Breast epithelium (tissue), 4 donors: ENCODE measurements around the gene UBE2H. TPM values are rescaled to one million over a fixed set of nuclear protein-coding genes. Genes with fewer than 3 reads are reported as not detected.

ENCODE experiments used
- DNase-seq, 2 donors: peaks; one replicate each; pipeline ENCODE4 v3.0.0-alpha.2; 2019; ENCODE audit warnings: low spot score in 2 of 2
- H3K27ac ChIP-seq, 2 donors: fragments of 200-600 bp; sonication (generic) in 1 of 2; one replicate each; pipeline ENCODE4 v1.5.1; 2016 to 2019; ENCODE audit warnings: mild to moderate bottlenecking in 1 of 2
- H3K27me3 ChIP-seq, 2 donors: fragments of 200-600 bp; sonication (generic) in 1 of 2; one replicate each; pipeline versions ENCODE4 v1.5.1 to v1.6.0; 2017 to 2019; ENCODE audit warnings: control low read depth in 1 of 2, mild to moderate bottlenecking in 1 of 2
- H3K36me3 ChIP-seq: fragments of 200-600 bp; one replicate; pipeline ENCODE4 v1.5.1; 2019
- H3K4me1 ChIP-seq, 2 donors: fragments of 200-600 bp; sonication (generic); one replicate each; pipeline ENCODE4 v1.5.1; 2016 to 2019; ENCODE audit warnings: control low read depth in 1 of 2
- H3K4me3 ChIP-seq, 3 donors: fragments of 200-600 bp; sonication (generic); 1 replicate in 2 of 3; 2 replicates in 1 of 3; pipeline ENCODE4 v1.5.1; 2016 to 2019; ENCODE audit warnings: mild to moderate bottlenecking in 3 of 3, moderate library complexity in 2 of 3
- H3K9me3 ChIP-seq, 2 donors: fragments of 200-600 bp; sonication (generic) in 1 of 2; one replicate each; pipeline ENCODE4 v1.5.1; 2016 to 2019; ENCODE audit warnings: control low read depth in 1 of 2
- POLR2A ChIP-seq: fragments of 450-650 bp; IDR thresholded peaks from one replicate; pipeline ENCODE4 v1.6.1; 2016; ENCODE audit warnings: antibody characterized with exemption, mild to moderate bottlenecking, moderate library complexity
- POLR2AphosphoS5 ChIP-seq, 3 donors: sonication (generic); formaldehyde crosslinking; IDR thresholded peaks; one replicate each; pipeline ENCODE4 v1.6.1; 2017; ENCODE audit warnings: antibody characterized with exemption in 3 of 3
- intact Hi-C: fragments of 100-400 bp; cut with DNase I; formaldehyde crosslinking; loops from one replicate; pipeline ENCODE4 v1.15.1; 2023; ENCODE audit warnings: low total_unique reads
- total RNA-seq, 3 donors: library from RNA; depleted of rRNA; stranded (reverse); fragments of >200 nt; gene quantifications; one replicate each; pipeline ENCODE4 v1.1.0, GENCODE V29; 2016
- TF ChIP-seq, protein P1 (sequence below), 3 donors: fragments of 450-650 bp; IDR thresholded peaks; one replicate each; pipeline ENCODE4 v1.5.1; 2016 to 2017; ENCODE audit warnings: antibody characterized with exemption in 3 of 3, mild to moderate bottlenecking in 3 of 3, moderate library complexity in 3 of 3

Gene UBE2H
- total RNA-seq, 3 donors from 2014 or later: 81.8 to 124 (median 114) TPM

DNA sequence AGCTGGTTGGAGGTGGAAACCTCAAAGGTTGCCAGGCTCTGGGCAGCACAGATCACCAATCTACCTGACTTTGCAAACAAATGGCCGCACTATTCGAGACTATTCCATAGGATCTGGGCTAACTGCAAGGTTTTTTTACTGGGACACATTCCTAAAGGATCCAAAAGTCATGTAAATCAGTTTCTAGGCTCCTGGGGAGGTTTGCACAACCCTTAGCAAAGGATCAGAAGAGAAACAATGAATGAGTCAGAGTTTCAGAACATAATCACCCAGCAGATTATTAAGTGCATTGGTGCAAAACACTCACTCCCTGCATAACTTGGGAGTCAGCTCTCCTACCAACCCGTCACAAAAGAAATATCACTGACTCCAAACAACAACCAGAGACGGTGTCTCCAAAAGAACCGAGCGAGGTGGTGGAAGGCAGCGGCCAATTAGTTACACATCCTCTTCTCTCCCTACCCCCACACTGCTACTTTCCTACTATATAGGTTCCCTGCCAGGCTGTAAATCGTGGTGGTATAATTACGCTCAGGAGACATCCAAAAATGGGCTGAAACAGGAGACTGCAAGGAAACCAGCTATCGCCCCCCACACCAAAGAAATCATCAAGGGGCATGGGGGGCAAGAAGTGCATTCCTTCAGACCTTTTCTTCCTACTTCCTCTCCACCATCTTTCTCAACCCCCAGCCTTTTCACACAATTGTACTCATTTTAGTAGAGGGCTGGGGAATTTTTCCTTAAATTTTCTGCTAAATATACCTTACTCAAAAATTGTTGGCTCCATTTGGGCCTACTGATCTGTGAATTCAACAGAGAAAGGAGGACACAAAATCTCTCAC lies 3.2 kb downstream of the UBE2H start:
- peak in 1 of 3 donors; percentile 10 for TF ChIP-seq POLR2AphosphoS5 (IDR thresholded peaks at IDR 0.05)
- TF ChIP-seq, protein P1, sequence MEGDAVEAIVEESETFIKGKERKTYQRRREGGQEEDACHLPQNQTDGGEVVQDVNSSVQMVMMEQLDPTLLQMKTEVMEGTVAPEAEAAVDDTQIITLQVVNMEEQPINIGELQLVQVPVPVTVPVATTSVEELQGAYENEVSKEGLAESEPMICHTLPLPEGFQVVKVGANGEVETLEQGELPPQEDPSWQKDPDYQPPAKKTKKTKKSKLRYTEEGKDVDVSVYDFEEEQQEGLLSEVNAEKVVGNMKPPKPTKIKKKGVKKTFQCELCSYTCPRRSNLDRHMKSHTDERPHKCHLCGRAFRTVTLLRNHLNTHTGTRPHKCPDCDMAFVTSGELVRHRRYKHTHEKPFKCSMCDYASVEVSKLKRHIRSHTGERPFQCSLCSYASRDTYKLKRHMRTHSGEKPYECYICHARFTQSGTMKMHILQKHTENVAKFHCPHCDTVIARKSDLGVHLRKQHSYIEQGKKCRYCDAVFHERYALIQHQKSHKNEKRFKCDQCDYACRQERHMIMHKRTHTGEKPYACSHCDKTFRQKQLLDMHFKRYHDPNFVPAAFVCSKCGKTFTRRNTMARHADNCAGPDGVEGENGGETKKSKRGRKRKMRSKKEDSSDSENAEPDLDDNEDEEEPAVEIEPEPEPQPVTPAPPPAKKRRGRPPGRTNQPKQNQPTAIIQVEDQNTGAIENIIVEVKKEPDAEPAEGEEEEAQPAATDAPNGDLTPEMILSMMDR (IDR thresholded peaks at IDR 0.05): no peak
- TF ChIP-seq POLR2A: peak; percentile 50
- intact Hi-C loops: loop anchor here (5.0 kb wide), 1 partner anchor 1668 kb away; no protein-coding TSS in a partner anchor
- no peak for DNase-seq
- Histone ChIP-seq H3K27me3 (no peaks in the 10 kb centered on the region), H3K36me3 (no peaks in the 10 kb centered on the region), H3K4me3 (peak overlapping the region; percentile 95 to 100 (median 98)), H3K4me1 (peaks cover 0 to 8% of the 10 kb centered on the region in 2 donors), H3K9me3 (no peaks in the 10 kb centered on the region), H3K27ac (peak overlapping the region; percentile 99 to 100)

DNA sequence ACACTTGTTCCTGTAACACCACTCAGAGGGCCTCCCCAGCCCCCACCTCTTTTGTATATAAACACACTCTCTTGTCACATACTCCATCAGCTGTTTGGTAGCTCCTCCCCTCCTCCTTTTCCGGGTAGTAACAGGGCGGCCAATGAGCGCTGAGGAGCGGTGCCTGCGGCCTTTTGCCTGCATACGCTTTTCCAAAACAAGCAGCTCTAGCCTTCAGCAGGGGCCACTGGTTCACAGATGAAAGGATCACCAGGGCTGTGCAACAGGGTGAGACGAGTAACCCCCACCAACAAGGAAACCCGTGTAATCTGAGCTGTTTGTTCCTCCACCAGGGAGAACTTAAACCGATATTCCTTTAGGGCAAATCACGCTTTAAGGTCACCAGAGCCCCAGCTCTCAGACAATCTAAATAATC lies 3.9 kb downstream of the UBE2H start:
- Histone ChIP-seq H3K4me1 (peaks cover 0 to 8% of the 10 kb centered on the region in 2 donors), H3K4me3 (peak overlapping the region; percentile 95 to 100 (median 98)), H3K9me3 (no peaks in the 10 kb centered on the region), H3K27ac (peak overlapping the region; percentile 99 to 100), H3K27me3 (no peaks in the 10 kb centered on the region), H3K36me3 (no peaks in the 10 kb centered on the region)
- intact Hi-C loops: no loop called here
- DNase-seq: peak; percentile 91 to 93
- TF ChIP-seq, protein P1 (IDR thresholded peaks at IDR 0.05): no peak
- peak; percentile 56 to 64 (median 64) for TF ChIP-seq POLR2AphosphoS5 (IDR thresholded peaks at IDR 0.05)

DNA sequence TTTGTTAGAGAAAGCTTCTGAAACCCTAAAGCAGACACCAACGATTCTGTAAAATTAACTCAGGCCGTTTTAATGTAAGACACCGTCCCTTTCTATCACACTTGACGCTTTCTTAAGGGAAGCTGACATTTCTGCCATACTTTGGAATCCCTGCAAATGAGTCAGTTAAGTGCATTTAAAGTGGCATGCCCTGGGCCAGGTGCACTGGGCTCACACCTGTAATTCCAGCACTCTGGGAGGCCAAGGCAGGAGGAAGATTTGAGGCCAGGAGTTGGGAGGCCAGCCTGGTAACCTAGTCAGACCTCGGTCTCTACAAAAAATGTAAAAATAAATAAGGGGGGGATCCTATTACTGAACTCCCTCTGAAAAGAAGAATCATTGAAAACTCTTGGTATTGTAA lies 4.4 kb downstream of the UBE2H start:
- peak overlapping the region in 2 of 3 donors; percentile 95 to 100 for H3K4me3 ChIP-seq
- H3K9me3 ChIP-seq: no peaks in the 10 kb centered on the region
- H3K36me3 ChIP-seq: no peaks in the 10 kb centered on the region
- intact Hi-C loops: no loop called here
- H3K27me3 ChIP-seq: no peaks in the 10 kb centered on the region
- peaks cover 0 to 8% of the 10 kb centered on the region in 2 donors for H3K4me1 ChIP-seq
- peak in 1 of 2 donors; percentile 13 for DNase-seq
- TF ChIP-seq, protein P1 (IDR thresholded peaks at IDR 0.05): no peak
- TF ChIP-seq POLR2AphosphoS5 (IDR thresholded peaks at IDR 0.05): peak in 1 of 3 donors; percentile 4
- no peak for TF ChIP-seq POLR2A
- H3K27ac ChIP-seq: peak overlapping the region; percentile 99 to 100

DNA sequence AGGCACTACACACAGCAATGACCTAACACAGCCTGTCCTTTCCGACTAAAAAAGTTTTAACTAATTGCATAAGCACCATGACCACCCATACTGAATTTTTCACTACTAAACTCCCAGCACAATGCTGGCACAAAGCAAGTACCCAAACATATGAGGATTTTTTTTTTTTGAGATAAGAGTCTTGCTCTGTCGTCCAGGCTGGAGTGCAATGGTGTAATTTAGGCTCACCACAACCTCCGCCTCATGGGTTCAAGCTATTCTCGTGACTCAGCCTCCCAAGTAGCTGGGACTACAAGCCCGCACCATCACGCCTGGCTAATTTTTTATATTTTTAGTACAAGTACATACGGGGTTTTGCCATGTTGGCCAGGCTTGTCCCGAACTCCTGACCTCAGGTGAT lies 5.1 kb downstream of the UBE2H start:
- intact Hi-C loops: no loop called here
- no peak for DNase-seq
- H3K27ac ChIP-seq: peak overlapping the region; percentile 6 to 100
- no peaks in the 10 kb centered on the region for H3K9me3 ChIP-seq
- no peaks in the 10 kb centered on the region for H3K36me3 ChIP-seq
- TF ChIP-seq, protein P1 (IDR thresholded peaks at IDR 0.05): no peak
- TF ChIP-seq POLR2AphosphoS5 (IDR thresholded peaks at IDR 0.05): no peak
- no peak for TF ChIP-seq POLR2A
- peak overlapping the region in 1 of 3 donors; percentile 9 for H3K4me3 ChIP-seq
- peaks cover 0 to 8% of the 10 kb centered on the region in 2 donors for H3K4me1 ChIP-seq
- no peaks in the 10 kb centered on the region for H3K27me3 ChIP-seq

DNA sequence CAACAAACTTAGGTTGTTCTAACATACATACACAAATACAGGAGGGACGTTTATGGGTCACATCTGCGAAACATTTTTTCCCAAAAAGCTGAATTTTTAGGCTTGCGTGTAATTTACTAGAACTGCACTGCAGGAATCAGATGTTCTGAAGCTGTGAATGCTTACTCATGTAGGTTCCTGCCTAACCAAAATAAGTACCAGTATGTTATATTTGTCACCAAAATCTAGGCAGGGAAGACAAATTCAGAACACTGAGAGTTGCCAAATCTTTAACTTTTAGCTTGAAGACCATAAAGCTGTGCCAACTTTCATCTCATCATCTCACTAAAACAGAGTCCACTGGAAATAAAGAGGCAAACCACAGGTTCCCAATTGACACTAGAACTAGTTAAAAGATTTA lies 5.7 kb downstream of the UBE2H start:
- Histone ChIP-seq H3K9me3 (no peaks in the 10 kb centered on the region), H3K36me3 (no peaks in the 10 kb centered on the region), H3K4me1 (peaks cover 0 to 8% of the 10 kb centered on the region in 2 donors), H3K27me3 (no peaks in the 10 kb centered on the region), H3K27ac (peak overlapping the region; percentile 6 to 100), H3K4me3 (no peak overlapping the region)
- TF ChIP-seq POLR2A (no peak), POLR2AphosphoS5 (IDR thresholded peaks at IDR 0.05) (no peak)
- TF ChIP-seq, protein P1 (IDR thresholded peaks at IDR 0.05): no peak
- DNase-seq: no peak
- intact Hi-C loops: no loop called here
